Kasumi-1 (cell line): ENCODE data around the gene SLC7A7.
"Not testable (repeated sequence)": the region's sequence is repeated elsewhere in the genome, so short reads cannot be mapped to it uniquely, and the experiment has no call there.

ENCODE experiments used
- DNase-seq, 2 experiments: peaks; one replicate each; lab custom pipeline; 2025; lab: John Stamatoyannopoulos, UW

Gene SLC7A7

GRCh38 chr14:22793550-22793949, 21.7 kb downstream of the SLC7A7 start:
- DNase-seq = not testable (repeated sequence)

- DNase-seq = no peak
These were observed 23.1 kb downstream of the SLC7A7 start for GRCh38 chr14:22792158-22792557.

GRCh38 chr14:22791301-22791700, 23.9 kb downstream of the SLC7A7 start:
- no peak for DNase-seq

GRCh38 chr14:22786685-22787084, 28.6 kb downstream of the SLC7A7 start:
- no peak for DNase-seq

GRCh38 chr14:22781301-22781991, 33.8 kb downstream of the SLC7A7 start:
- no peak for DNase-seq

- DNase-seq = no peak
These were observed 34.3 kb downstream of the SLC7A7 start for GRCh38 chr14:22780941-22781300.

GRCh38 chr14:22780105-22780679, 35.0 kb downstream of the SLC7A7 start:
- no peak for DNase-seq

- no peak for DNase-seq
These were observed 37.2 kb downstream of the SLC7A7 start for GRCh38 chr14:22778084-22778483.

- DNase-seq = not testable (repeated sequence)
These were observed 38.4 kb downstream of the SLC7A7 start for GRCh38 chr14:22776849-22777248.

- no peak for DNase-seq
These were observed 39.0 kb downstream of the SLC7A7 start for GRCh38 chr14:22776215-22776614.

- DNase-seq = no peak
These were observed 41.1 kb downstream of the SLC7A7 start for GRCh38 chr14:22774011-22774706.

- DNase-seq = no peak
These were observed 41.8 kb downstream of the SLC7A7 start for GRCh38 chr14:22773162-22774010.

- no peak for DNase-seq
These were observed 42.5 kb downstream of the SLC7A7 start for GRCh38 chr14:22772725-22773124.

- no peak for DNase-seq
These were observed 44.6 kb downstream of the SLC7A7 start for GRCh38 chr14:22770481-22771187.

GRCh38 chr14:22769369-22769768, 45.9 kb downstream of the SLC7A7 start:
- no peak for DNase-seq

GRCh38 chr14:22768947-22769346, 46.3 kb downstream of the SLC7A7 start:
- no peak for DNase-seq

GRCh38 chr14:22767323-22767589, 48.0 kb downstream of the SLC7A7 start:
- no peak for DNase-seq

GRCh38 chr14:22766457-22767322, 48.5 kb downstream of the SLC7A7 start, which contains the start of gene OXA1L:
TSS of gene OXA1L (plus strand) at chr14:22766688. CDS start at chr14:22766702, 14 bp downstream.
- DNase-seq = peak; percentile 97

- no peak for DNase-seq
These were observed 50.9 kb downstream of the SLC7A7 start for GRCh38 chr14:22764382-22764781.

- no peak for DNase-seq
These were observed 53.5 kb downstream of the SLC7A7 start for GRCh38 chr14:22761734-22762133.
